Measurements from ENCODE around the gene SLC26A9.

The SLC26A9 gene

GRCh38 chr1:205917466-205918238, 25.6 kb downstream of the SLC26A9 start:
- TF ChIP-seq, protein P1, sequence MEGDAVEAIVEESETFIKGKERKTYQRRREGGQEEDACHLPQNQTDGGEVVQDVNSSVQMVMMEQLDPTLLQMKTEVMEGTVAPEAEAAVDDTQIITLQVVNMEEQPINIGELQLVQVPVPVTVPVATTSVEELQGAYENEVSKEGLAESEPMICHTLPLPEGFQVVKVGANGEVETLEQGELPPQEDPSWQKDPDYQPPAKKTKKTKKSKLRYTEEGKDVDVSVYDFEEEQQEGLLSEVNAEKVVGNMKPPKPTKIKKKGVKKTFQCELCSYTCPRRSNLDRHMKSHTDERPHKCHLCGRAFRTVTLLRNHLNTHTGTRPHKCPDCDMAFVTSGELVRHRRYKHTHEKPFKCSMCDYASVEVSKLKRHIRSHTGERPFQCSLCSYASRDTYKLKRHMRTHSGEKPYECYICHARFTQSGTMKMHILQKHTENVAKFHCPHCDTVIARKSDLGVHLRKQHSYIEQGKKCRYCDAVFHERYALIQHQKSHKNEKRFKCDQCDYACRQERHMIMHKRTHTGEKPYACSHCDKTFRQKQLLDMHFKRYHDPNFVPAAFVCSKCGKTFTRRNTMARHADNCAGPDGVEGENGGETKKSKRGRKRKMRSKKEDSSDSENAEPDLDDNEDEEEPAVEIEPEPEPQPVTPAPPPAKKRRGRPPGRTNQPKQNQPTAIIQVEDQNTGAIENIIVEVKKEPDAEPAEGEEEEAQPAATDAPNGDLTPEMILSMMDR (IDR thresholded peaks at IDR 0.05; ENCODE audit: insufficient read depth, low read depth, low read length, missing control alignments), result no peak
- H3K4me3 ChIP-seq (ENCODE audit: low read depth, low read length), result no peak overlapping the region
- peak; percentile 45 for DNase-seq (ENCODE audit: low read depth)

DNA sequence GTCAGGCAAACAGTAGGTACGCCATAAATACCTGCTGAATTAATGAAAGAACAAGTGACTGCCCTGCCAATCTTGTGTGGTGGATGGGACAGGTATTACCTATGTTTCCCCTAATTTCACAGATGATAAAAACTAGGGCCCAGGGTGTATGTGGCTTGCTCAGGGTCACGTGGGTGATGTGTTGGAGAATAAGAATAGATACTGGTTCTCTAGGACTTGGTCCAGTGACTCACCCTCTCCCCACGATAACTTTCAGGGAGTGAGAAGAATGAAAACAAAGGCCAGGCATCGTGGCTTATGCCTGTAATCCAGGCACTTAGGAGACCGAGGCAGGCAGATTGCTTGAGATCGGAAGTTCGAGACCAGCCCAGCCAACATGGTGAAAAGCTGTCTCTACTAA, 26.7 kb downstream of the SLC26A9 start:
- TF ChIP-seq, protein P1 (IDR thresholded peaks at IDR 0.05; ENCODE audit: insufficient read depth, low read depth, low read length, missing control alignments), result no peak

GRCh38 chr1:205915354-205915990, 27.8 kb downstream of the SLC26A9 start:
- TF ChIP-seq, protein P1 (IDR thresholded peaks at IDR 0.05; ENCODE audit: insufficient read depth, low read depth, low read length, missing control alignments), result no peak
- DNase-seq (ENCODE audit: low read depth), result no peak
- H3K4me3 ChIP-seq (ENCODE audit: low read depth, low read length), result no peak overlapping the region

More for the DNA sequence above, 26.7 kb downstream of the SLC26A9 start:
- H3K4me3 ChIP-seq (ENCODE audit: low read depth, low read length), result no peak overlapping the region
- DNase-seq (ENCODE audit: low read depth), result no peak

- no peak overlapping the region for H3K4me3 ChIP-seq (ENCODE audit: low read depth, low read length)
- TF ChIP-seq, protein P1 (IDR thresholded peaks at IDR 0.05; ENCODE audit: insufficient read depth, low read depth, low read length, missing control alignments), result no peak
- DNase-seq (ENCODE audit: low read depth), result no peak
Measured at GRCh38 chr1:205914730-205915129, 28.5 kb downstream of the SLC26A9 start.

DNA sequence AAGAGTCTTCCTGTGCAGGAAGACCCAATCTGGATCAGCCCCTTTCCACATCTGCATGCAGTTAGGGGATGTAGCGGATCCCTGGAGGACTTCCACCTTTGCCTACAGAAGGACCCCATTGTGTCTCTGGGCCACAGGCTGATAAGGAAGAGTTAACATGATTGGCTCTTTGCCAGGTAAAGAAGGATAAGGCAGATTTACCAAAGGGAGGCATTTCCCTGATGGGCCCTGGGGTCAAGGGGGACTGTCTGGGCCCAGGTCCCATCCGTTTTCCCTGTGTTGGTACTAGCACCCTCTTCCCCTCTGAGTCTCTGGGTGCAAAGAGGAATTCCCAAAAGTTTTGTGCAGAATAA, 29.1 kb downstream of the SLC26A9 start:
- TF ChIP-seq, protein P1 (IDR thresholded peaks at IDR 0.05; ENCODE audit: insufficient read depth, low read depth, low read length, missing control alignments), result no peak
- no peak overlapping the region for H3K4me3 ChIP-seq (ENCODE audit: low read depth, low read length)
- DNase-seq (ENCODE audit: low read depth), result no peak

DNA sequence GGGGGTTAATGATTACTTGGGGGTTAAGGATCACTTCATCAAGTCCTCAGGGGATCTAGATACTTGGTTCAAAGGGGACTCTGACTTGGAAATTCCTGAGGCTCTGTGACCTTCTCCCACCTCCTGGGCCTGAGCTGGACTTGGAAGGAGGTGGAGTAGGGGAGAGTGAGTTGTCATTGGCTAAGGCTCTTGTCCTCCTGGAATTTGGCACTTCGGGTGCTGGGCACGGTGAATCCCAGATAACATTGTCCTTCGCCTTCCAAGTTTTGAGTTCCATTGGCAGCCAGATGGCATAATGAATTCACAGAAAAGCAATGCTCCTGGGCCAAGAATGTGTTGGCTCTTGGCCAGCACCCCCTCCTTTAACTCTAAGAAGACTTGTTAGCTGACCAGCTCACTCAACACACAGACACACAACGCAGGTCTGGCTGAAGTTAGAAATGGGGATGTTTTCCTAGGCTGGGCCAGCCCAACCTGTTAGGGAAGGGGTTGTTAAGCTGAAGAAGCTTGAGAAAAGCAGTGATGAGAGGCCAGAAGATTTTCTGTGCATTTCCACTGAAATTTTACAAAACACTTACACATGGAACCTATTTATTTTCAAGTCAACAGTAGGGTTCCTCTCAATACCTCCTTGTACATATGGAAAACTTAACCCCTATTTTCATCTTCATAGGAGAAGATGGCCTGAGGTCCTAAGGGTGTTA, 29.7 kb downstream of the SLC26A9 start:
- DNase-seq (ENCODE audit: low read depth), result no peak
- TF ChIP-seq, protein P1 (IDR thresholded peaks at IDR 0.05; ENCODE audit: insufficient read depth, low read depth, low read length, missing control alignments), result no peak
- no peak overlapping the region for H3K4me3 ChIP-seq (ENCODE audit: low read depth, low read length)
